ENCODE data around the gene C10orf143.

- TF ChIP-seq, protein P1, sequence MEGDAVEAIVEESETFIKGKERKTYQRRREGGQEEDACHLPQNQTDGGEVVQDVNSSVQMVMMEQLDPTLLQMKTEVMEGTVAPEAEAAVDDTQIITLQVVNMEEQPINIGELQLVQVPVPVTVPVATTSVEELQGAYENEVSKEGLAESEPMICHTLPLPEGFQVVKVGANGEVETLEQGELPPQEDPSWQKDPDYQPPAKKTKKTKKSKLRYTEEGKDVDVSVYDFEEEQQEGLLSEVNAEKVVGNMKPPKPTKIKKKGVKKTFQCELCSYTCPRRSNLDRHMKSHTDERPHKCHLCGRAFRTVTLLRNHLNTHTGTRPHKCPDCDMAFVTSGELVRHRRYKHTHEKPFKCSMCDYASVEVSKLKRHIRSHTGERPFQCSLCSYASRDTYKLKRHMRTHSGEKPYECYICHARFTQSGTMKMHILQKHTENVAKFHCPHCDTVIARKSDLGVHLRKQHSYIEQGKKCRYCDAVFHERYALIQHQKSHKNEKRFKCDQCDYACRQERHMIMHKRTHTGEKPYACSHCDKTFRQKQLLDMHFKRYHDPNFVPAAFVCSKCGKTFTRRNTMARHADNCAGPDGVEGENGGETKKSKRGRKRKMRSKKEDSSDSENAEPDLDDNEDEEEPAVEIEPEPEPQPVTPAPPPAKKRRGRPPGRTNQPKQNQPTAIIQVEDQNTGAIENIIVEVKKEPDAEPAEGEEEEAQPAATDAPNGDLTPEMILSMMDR (IDR thresholded peaks at IDR 0.05) = no peak
- no peak for TF ChIP-seq EP300 (IDR thresholded peaks at IDR 0.05)
- no peak for TF ChIP-seq POLR2A (IDR thresholded peaks at IDR 0.05)
These were observed 58.4 kb downstream of the C10orf143 start for GRCh38 chr10:130052193-130052592.
